Fibroblast of skin of right biceps (primary cell): ENCODE data around the gene HDAC9.
"Not testable (repeated sequence)": the region's sequence is repeated elsewhere in the genome, so short reads cannot be mapped to it uniquely, and the experiment has no call there.

Source experiments
- DNase-seq: peaks from one replicate; pipeline ENCODE4 v3.0.0-alpha.2; 2013

The HDAC9 gene

GRCh38 chr7:18990700-18991099 lies 495.2 kb downstream of the HDAC9 start:
- DNase-seq: not testable (repeated sequence)

GRCh38 chr7:18993933-18994668 lies 498.6 kb downstream of the HDAC9 start:
- peak; percentile 87 for DNase-seq

GRCh38 chr7:18995270-18995671 lies 499.7 kb downstream of the HDAC9 start:
- DNase-seq: peak; percentile 17

GRCh38 chr7:18995811-18996426 lies 500.4 kb downstream of the HDAC9 start:
- DNase-seq: peak; percentile 17

- no peak for DNase-seq
Measured at GRCh38 chr7:18996583-18996982, 501.0 kb downstream of the HDAC9 start.

GRCh38 chr7:18997477-18998150 lies 502.1 kb downstream of the HDAC9 start:
- no peak for DNase-seq

GRCh38 chr7:19000410-19000809 lies 504.9 kb downstream of the HDAC9 start:
- no peak for DNase-seq

- DNase-seq: no peak
Measured at GRCh38 chr7:19001854-19002253, 506.3 kb downstream of the HDAC9 start.

GRCh38 chr7:19009241-19009935 lies 513.8 kb downstream of the HDAC9 start:
- peak; percentile 83 for DNase-seq

GRCh38 chr7:19009936-19010280 lies 514.4 kb downstream of the HDAC9 start:
- no peak for DNase-seq

- DNase-seq: no peak
Measured at GRCh38 chr7:19011212-19011611, 515.7 kb downstream of the HDAC9 start.

GRCh38 chr7:19015098-19015497 lies 519.5 kb downstream of the HDAC9 start:
- DNase-seq: no peak

- peak; percentile 85 for DNase-seq
Measured at GRCh38 chr7:19016140-19016539, 520.6 kb downstream of the HDAC9 start.

- no peak for DNase-seq
Measured at GRCh38 chr7:19017374-19017773, 521.8 kb downstream of the HDAC9 start.

- DNase-seq: peak; percentile 64
Measured at GRCh38 chr7:19020062-19020461, 524.5 kb downstream of the HDAC9 start.

GRCh38 chr7:19020711-19021110 lies 525.2 kb downstream of the HDAC9 start:
- peak; percentile 84 for DNase-seq

- DNase-seq: no peak
Measured at GRCh38 chr7:19023477-19023876, 527.9 kb downstream of the HDAC9 start.

GRCh38 chr7:19024261-19024660 lies 528.7 kb downstream of the HDAC9 start:
- peak; percentile 92 for DNase-seq

- peak; percentile 46 for DNase-seq
Measured at GRCh38 chr7:19026888-19027287, 531.3 kb downstream of the HDAC9 start.

GRCh38 chr7:19030281-19030680 lies 534.7 kb downstream of the HDAC9 start:
- peak; percentile 70 for DNase-seq

GRCh38 chr7:19032942-19033341 lies 537.4 kb downstream of the HDAC9 start:
- not testable (repeated sequence) for DNase-seq

GRCh38 chr7:19051767-19052375 lies 556.3 kb downstream of the HDAC9 start:
- DNase-seq: peak; percentile 36
